GM12872 (cell line): Measurements from ENCODE around the gene AOC1.

Experiments
- TF ChIP-seq, protein P1 (sequence below): IDR thresholded peaks from 3 replicates; pipeline ENCODE4 v1.5.1; 2011; ENCODE audit warnings: low read depth, mild to moderate bottlenecking, low read length, moderate library complexity; ENCODE audit not compliant: insufficient read depth

Gene AOC1

DNA sequence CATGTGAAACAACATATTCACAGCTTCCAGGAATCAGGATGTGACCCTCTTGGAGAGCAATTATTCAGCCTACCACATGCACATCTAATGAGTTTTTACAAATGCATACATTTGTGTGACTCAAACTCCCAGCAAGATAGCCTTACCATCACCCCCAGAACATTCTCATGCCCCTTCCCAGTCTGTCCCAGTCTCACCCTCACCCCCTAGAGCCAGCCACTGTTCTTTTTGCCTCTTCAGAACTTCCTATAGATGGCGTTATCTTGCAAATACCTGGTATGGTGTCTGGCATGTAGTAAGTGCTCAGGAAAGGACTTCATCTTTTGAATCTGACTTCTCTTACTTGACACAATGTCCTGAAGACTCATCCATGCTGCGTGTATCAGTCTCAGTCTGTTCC lies 23.9 kb upstream of the AOC1 start:
- TF ChIP-seq, protein P1, sequence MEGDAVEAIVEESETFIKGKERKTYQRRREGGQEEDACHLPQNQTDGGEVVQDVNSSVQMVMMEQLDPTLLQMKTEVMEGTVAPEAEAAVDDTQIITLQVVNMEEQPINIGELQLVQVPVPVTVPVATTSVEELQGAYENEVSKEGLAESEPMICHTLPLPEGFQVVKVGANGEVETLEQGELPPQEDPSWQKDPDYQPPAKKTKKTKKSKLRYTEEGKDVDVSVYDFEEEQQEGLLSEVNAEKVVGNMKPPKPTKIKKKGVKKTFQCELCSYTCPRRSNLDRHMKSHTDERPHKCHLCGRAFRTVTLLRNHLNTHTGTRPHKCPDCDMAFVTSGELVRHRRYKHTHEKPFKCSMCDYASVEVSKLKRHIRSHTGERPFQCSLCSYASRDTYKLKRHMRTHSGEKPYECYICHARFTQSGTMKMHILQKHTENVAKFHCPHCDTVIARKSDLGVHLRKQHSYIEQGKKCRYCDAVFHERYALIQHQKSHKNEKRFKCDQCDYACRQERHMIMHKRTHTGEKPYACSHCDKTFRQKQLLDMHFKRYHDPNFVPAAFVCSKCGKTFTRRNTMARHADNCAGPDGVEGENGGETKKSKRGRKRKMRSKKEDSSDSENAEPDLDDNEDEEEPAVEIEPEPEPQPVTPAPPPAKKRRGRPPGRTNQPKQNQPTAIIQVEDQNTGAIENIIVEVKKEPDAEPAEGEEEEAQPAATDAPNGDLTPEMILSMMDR, result no peak

- TF ChIP-seq, protein P1, result no peak
Observed at GRCh38 chr7:150829426-150829825, 22.9 kb upstream of the AOC1 start.

- TF ChIP-seq, protein P1, result no peak
Observed at GRCh38 chr7:150830937-150831336, 21.4 kb upstream of the AOC1 start.

GRCh38 chr7:150831851-150832250 lies 20.5 kb upstream of the AOC1 start:
- TF ChIP-seq, protein P1, result no peak

GRCh38 chr7:150835019-150835418 lies 17.3 kb upstream of the AOC1 start:
- TF ChIP-seq, protein P1, result no peak

DNA sequence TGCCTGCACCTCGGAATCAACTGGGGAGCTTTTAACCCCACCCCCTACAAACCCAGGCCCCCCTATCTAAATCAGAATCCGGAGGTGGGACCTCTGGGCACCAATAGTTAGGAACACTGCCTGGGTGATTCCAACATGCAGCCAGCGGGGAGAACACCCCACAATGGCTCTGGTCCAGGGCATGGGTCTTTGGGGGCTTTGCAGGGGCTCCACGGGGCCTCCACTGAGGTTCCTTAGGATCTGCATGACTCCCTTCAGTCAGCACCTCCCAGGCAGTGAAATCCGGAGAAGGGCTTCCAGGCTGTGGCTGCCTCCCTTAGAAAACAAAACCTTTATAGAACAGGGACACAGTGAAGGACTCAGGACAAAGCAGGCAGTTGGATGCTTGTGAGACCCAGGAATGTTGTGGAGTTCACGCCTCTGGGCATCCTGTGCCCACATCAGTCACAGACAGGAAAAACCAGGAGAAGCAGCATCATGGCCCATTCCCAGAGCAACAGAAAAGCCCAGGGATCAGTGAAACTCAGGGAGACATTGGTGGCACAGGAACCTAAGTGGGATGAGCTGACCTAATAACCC lies 16.5 kb upstream of the AOC1 start:
- TF ChIP-seq, protein P1, result no peak

GRCh38 chr7:150838965-150839650 lies 13.2 kb upstream of the AOC1 start:
- TF ChIP-seq, protein P1, result no peak
